Esophagus muscularis mucosa (tissue), 4 donors: Measurements from ENCODE around the gene ABCA3. TPM values are rescaled to one million over a fixed set of nuclear protein-coding genes. Genes with fewer than 3 reads are reported as not detected.

Experiments used
- DNase-seq: peaks from one replicate; pipeline ENCODE4 v3.0.0-alpha.2; 2017; ENCODE audit errors: extremely low spot score
- H3K27ac ChIP-seq, 4 donors: fragments of 200-600 bp; sonication (generic); replicated peaks in 1 of 4; 1 replicate in 3 of 4; 2 replicates in 1 of 4; pipeline ENCODE4 v1.5.1; 2016 to 2019; ENCODE audit warnings: mild to moderate bottlenecking in 1 of 4
- H3K27me3 ChIP-seq, 4 donors: fragments of 200-600 bp; sonication (generic); one replicate each; pipeline versions ENCODE4 v1.5.1 to v1.6.0; 2016 to 2019
- H3K36me3 ChIP-seq, 4 donors: fragments of 200-600 bp; sonication (generic); one replicate each; pipeline ENCODE4 v1.5.1; 2016 to 2019
- H3K4me1 ChIP-seq, 4 donors: fragments of 200-600 bp; sonication (generic); one replicate each; pipeline ENCODE4 v1.5.1; 2016 to 2019
- H3K4me3 ChIP-seq, 4 donors: fragments of 200-600 bp; sonication (generic); 1 replicate in 2 of 4; 2 replicates in 2 of 4; pipeline ENCODE4 v1.5.1; 2016 to 2019; ENCODE audit warnings: mild to moderate bottlenecking in 4 of 4, moderate library complexity in 1 of 4
- H3K9me3 ChIP-seq, 4 donors: fragments of 200-600 bp; sonication (generic); 1 replicate in 3 of 4; 2 replicates in 1 of 4; pipeline ENCODE4 v1.5.1; 2016 to 2019
- EP300 ChIP-seq: sonication (generic); formaldehyde crosslinking; IDR thresholded peaks from one replicate; pipeline ENCODE4 v1.6.1; 2017; ENCODE audit warnings: antibody characterized with exemption
- POLR2A ChIP-seq: fragments of 450-650 bp; IDR thresholded peaks from one replicate; pipeline ENCODE4 v1.6.1; 2017; ENCODE audit warnings: antibody characterized with exemption, moderate library complexity, mild to moderate bottlenecking, low read depth
- POLR2AphosphoS5 ChIP-seq, 2 donors: sonication (generic); formaldehyde crosslinking; IDR thresholded peaks; one replicate each; pipeline ENCODE4 v1.6.1; 2017; ENCODE audit warnings: antibody characterized with exemption in 2 of 2
- WGBS: methylation state at CpG from one replicate; pipeline ENCODE4 v1.1.5; 2018; 5-methylcytosine and 5-hydroxymethylcytosine counted together
- intact Hi-C: fragments of 100-400 bp; cut with DNase I; formaldehyde crosslinking; loops from one replicate; pipeline ENCODE4 v1.15.1; 2023
- total RNA-seq, 4 donors: library from RNA; depleted of rRNA; stranded (reverse); fragments of >200 nt; gene quantifications; one replicate each; pipeline versions ENCODE4 v1.1.0 to v1.2.1, GENCODE V29; 2016
- TF ChIP-seq, protein P1 (sequence below), 3 experiments: fragments of 200-600 bp in 2 of 3; fragments of 450-650 bp in 1 of 3; sonication (generic) in 2 of 3; IDR thresholded peaks; one replicate each; pipeline ENCODE4 v1.5.1; 2017 to 2019; ENCODE audit warnings: antibody characterized with exemption in 3 of 3, mild to moderate bottlenecking in 2 of 3, moderate library complexity in 1 of 3

Gene ABCA3
- total RNA-seq, 4 donors from 2014 or later, result 10.4 to 30.7 (median 18.1) TPM

DNA sequence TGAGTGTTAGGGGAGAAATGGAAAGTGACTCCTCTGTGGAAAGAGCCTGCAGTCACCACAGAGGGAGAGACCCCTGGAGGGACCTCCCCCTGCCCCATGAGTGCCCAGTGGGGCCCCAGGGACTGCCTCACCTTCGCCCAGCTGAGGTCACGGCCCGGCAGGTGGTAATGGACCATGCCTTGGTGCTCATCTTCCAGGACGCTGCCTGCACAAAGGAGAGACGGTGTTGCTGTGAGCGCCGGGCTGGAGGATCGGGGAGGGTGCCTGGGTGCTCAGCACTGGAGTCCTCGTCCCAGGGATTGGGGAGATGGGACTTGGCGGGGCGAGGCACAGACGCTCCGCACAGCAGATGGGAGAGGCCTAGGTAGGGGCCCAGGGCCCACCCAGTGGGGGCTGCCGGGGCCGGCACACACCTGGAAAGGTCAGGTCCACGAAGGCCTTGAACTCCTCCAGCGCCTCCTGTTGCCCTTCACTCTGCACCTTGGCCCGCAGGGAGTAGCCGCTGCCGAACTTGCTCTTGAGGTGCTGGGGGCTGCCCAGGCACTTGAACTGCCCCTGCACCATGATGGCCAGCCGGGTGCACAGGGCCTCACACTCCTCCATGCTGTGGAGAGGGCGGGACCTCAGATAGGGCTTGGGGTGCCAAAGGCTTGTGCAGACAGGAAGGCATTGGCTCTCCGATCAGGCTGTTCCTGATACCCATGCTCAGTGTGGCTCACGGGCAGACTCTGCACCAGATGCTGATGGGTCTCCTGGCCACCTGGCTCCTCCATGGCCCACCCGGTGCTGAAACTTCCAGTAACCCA lies 62.9 kb downstream of the ABCA3 start:
- Histone ChIP-seq H3K4me3 (no peak overlapping the region), H3K4me1 (no peaks in the 10 kb centered on the region), H3K27me3 (no peaks in the 10 kb centered on the region), H3K27ac (no peak overlapping the region), H3K9me3 (no peaks in the 10 kb centered on the region), H3K36me3 (peaks cover 11 to 67% (median 36%) of the 10 kb centered on the region in 4 donors)
- no peak for DNase-seq
- TF ChIP-seq POLR2AphosphoS5 (IDR thresholded peaks at IDR 0.05), result no peak
- TF ChIP-seq POLR2A, result no peak
- TF ChIP-seq, protein P1, sequence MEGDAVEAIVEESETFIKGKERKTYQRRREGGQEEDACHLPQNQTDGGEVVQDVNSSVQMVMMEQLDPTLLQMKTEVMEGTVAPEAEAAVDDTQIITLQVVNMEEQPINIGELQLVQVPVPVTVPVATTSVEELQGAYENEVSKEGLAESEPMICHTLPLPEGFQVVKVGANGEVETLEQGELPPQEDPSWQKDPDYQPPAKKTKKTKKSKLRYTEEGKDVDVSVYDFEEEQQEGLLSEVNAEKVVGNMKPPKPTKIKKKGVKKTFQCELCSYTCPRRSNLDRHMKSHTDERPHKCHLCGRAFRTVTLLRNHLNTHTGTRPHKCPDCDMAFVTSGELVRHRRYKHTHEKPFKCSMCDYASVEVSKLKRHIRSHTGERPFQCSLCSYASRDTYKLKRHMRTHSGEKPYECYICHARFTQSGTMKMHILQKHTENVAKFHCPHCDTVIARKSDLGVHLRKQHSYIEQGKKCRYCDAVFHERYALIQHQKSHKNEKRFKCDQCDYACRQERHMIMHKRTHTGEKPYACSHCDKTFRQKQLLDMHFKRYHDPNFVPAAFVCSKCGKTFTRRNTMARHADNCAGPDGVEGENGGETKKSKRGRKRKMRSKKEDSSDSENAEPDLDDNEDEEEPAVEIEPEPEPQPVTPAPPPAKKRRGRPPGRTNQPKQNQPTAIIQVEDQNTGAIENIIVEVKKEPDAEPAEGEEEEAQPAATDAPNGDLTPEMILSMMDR (IDR thresholded peaks at IDR 0.05), result no peak
- TF ChIP-seq EP300, result no peak
- WGBS, result 93% methylated on average over 22 of the region's 25 CpGs
- intact Hi-C loops, result no loop called here

DNA sequence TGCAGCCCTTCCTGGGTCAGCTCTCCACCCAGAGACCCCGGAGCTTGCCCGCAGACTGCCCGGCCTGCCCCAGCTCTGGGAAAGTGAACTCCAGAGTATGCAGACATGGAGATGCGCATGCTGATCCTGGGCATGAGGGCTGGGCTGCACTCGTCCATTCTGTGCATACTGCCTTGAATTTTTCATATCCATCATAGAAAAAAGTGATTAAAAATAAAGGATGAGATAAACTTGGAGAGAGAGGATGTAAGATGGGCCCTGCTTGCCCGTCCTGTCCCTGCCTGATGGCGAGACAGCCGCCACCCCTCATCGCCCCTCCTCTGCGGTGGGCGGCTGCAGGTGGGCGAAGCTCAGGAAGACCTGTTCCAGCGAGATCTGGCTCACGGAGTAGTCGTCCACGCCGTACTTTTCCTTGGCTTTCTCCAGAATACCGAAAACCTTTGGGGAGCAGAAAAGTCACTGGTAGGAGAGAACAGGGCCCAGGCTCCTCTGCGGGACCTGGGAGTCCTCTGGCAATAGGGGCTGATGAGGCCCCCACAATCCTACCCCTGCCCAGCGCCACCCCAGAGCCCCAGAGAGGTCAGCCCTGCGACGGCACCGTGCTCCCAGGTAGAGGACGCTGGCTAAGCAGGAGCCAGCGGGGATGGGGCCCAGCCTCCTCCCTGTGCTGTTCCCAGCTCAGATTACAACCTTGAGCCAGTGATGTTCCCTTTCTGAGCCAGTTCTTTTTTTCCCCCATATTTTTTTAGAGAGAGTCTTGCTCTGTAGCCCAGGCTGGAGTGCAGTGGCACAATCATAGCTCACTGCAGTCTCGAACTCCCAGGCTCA lies 63.9 kb downstream of the ABCA3 start:
- Histone ChIP-seq H3K36me3 (peaks cover 11 to 69% (median 36%) of the 10 kb centered on the region in 4 donors), H3K4me3 (no peak overlapping the region), H3K27me3 (no peaks in the 10 kb centered on the region), H3K4me1 (peaks cover 0 to 6% (median 0%) of the 10 kb centered on the region in 4 donors), H3K27ac (no peak overlapping the region), H3K9me3 (no peaks in the 10 kb centered on the region)
- no peak for DNase-seq
- intact Hi-C loops, result no loop called here
- TF ChIP-seq, protein P1 (IDR thresholded peaks at IDR 0.05), result no peak
- 78% methylated on average over 22 of the region's 26 CpGs for WGBS

DNA sequence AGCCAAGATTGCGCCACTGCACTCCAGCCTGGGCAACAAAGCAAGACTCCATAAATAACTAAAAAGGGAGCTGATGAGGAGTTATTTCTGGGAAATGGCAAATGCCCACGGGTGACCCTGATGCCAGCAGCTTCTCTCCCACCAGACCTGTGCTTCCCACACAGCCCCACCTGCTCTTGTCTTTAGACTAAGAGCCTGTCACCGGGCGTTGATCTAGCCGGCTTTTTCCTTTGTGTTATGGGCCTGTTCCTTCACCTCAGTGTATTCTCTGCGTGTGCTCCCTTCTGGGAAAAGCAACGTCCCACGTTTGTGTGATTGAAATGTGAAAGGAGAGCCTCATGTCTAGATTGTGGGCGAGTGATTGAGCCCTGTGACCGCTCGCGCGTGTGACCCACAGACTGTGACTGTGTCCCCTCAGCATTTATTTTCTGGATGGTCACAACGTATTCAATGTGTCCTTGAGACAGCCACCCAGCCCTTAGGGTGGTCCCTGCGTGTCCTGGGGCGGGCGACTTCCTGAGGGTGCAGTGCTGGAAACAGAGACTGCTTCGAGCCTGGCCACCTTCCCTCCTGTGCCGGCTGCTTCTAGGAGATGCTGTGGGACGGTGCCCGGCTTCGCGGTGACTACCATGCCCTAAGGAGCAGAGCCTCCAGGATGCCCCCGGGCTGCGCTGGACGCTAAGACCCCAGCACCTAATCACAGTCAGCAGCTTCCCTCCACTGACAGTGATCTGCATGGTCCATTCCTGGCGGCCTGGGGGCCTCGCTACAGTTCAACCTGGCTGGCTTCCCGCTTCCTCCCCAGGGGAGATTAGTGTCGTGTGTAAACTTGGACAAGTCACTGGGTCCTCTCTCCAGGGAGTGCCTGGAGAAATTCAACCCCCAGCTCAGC lies 64.8 kb downstream of the ABCA3 start:
- 80% methylated on average over 12 of the region's 30 CpGs for WGBS
- Histone ChIP-seq H3K9me3 (no peaks in the 10 kb centered on the region), H3K4me3 (no peak overlapping the region), H3K4me1 (peaks cover 0 to 15% (median 2%) of the 10 kb centered on the region in 4 donors), H3K27me3 (no peaks in the 10 kb centered on the region), H3K36me3 (peaks cover 10 to 60% (median 28%) of the 10 kb centered on the region in 4 donors), H3K27ac (no peak overlapping the region)
- DNase-seq, result no peak
- TF ChIP-seq, protein P1 (IDR thresholded peaks at IDR 0.05), result no peak
- TF ChIP-seq POLR2A (no peak), EP300 (no peak), POLR2AphosphoS5 (IDR thresholded peaks at IDR 0.05) (no peak)
- intact Hi-C loops, result no loop called here

DNA sequence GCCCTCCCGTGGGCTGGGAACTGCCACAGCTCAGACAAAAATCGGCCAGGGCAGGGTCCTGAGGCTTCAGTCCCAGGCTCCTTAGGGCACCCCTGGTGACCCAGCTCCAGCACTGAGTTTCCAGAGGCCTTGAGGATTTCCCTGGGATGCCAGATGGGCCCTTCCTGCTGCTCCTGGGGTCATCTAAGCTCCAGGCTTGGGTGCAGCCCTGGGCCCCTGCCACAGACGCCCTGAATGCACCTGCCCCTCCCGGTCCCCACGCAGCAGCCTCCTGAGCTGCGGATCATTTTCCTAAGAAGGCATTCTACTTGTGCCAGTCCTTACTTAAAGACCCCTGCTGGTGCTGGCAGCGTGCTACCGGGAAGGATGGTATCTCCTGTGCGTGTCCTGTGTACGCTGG lies 66.6 kb downstream of the ABCA3 start:
- WGBS, result 91% methylated on average over 8 of the region's 10 CpGs
- Histone ChIP-seq H3K4me3 (no peak overlapping the region), H3K4me1 (peaks cover 10 to 33% (median 20%) of the 10 kb centered on the region in 4 donors), H3K9me3 (no peaks in the 10 kb centered on the region), H3K27me3 (no peaks in the 10 kb centered on the region), H3K36me3 (peaks cover 7 to 43% (median 19%) of the 10 kb centered on the region in 4 donors), H3K27ac (no peak overlapping the region)
- intact Hi-C loops, result no loop called here
- DNase-seq, result no peak
- TF ChIP-seq EP300, result no peak
